ENCODE measurements around the gene C14orf180. TPM values are rescaled to one million over a fixed set of nuclear protein-coding genes. Genes with fewer than 3 reads are reported as not detected.

C14orf180 gene
- total and polyA plus RNA-seq, 10 of the 15 experiments (the other 5 are each of a cell fraction or from before 2014, with no cell fraction given): not detected

GRCh38 chr14:104537613-104537988 is 42.0 kb upstream of the C14orf180 start (continued):
- no peak for TF ChIP-seq E2F8 (IDR thresholded peaks at IDR 0.05; ENCODE audit: low read depth, partially characterized antibody)
- no peak for TF ChIP-seq FOXK2 (IDR thresholded peaks at IDR 0.05)
- no peak for TF ChIP-seq MTA2 (IDR thresholded peaks at IDR 0.05; ENCODE audit: low read depth)
- no peak for TF ChIP-seq NKRF (conservative IDR thresholded peaks at IDR 0.05)
- no peak for TF ChIP-seq SIN3A (IDR thresholded peaks at IDR 0.05; ENCODE audit: low read depth, low read length)
- TF ChIP-seq ZBTB4 (CRISPR knock-in tag; IDR thresholded peaks at IDR 0.05): no peak

Measured in GM12878 (cell line).